IgD-negative memory B cell (primary cell): ENCODE data around the gene ACTN4. TPM values are rescaled to one million over a fixed set of nuclear protein-coding genes. Genes with fewer than 3 reads are reported as not detected.
A peak's percentile ranks its signal among the peaks of the same experiment; 100 is the strongest.
"Not testable (repeated sequence)": the region's sequence is repeated elsewhere in the genome, so short reads cannot be mapped to it uniquely, and the experiment has no call there.

ENCODE experiments used
- H3K27ac Mint-ChIP-seq, 3 donors: one replicate each; pipeline ENCODE4 v1.8.0; 2020 to 2022; ENCODE audit warnings: mild to moderate bottlenecking in 3 of 3, mixed read lengths in 3 of 3, moderate library complexity in 1 of 3
- H3K27me3 Mint-ChIP-seq: one replicate; pipeline ENCODE4 v1.8.0; 2021; ENCODE audit warnings: mixed read lengths
- H3K36me3 Mint-ChIP-seq: one replicate; pipeline ENCODE4 v1.8.0; 2020; ENCODE audit warnings: mild to moderate bottlenecking, mixed read lengths
- H3K4me1 Mint-ChIP-seq, 3 donors: one replicate each; pipeline ENCODE4 v1.8.0; 2020 to 2022; ENCODE audit warnings: mixed read lengths in 3 of 3, mild to moderate bottlenecking in 1 of 3
- H3K4me3 Mint-ChIP-seq, 4 donors: one replicate each; pipeline ENCODE4 v1.8.0; 2020 to 2022; ENCODE audit warnings: mild to moderate bottlenecking in 4 of 4, mixed read lengths in 4 of 4, moderate library complexity in 3 of 4
- H3K9me3 Mint-ChIP-seq, 3 donors: one replicate each; pipeline ENCODE4 v1.8.0; 2020 to 2021; ENCODE audit warnings: mixed read lengths in 3 of 3, mild to moderate bottlenecking in 1 of 3
- polyA plus RNA-seq: library from polyadenylated mRNA; unstranded; fragments of 300-500 nt; fragmentation: Illumina TruSeq; gene quantifications from one replicate; pipeline ENCODE4 v1.2.3, GENCODE V29; 2021

Gene ACTN4
- 21.8 TPM for polyA plus RNA-seq

GRCh38 chr19:38647368-38647965 lies at the start of gene ACTN4:
Gene ACTN4 (plus strand): TSS chr19:38647649. CDS start chr19:38647746, 97 bp downstream.
- Mint-ChIP-seq H3K4me3 (peak within 1 kb of the TSS; percentile 73 to 97 (median 90)), H3K4me1 (peaks cover 23 to 31% (median 31%) of the 10 kb centered on the region in 3 donors), H3K9me3 (no peaks in the 10 kb centered on the region), H3K27ac (peak within 1 kb of the TSS; percentile 52 to 94 (median 93)), H3K36me3 (no peaks in the 10 kb centered on the region), H3K27me3 (no peaks in the 10 kb centered on the region)

GRCh38 chr19:38599722-38600121 lies 47.7 kb upstream of the ACTN4 start:
- Mint-ChIP-seq H3K4me1 (peaks cover 0 to 4% (median 0%) of the 10 kb centered on the region in 3 donors), H3K27ac (peak overlapping the region in 1 of 3 donors; percentile 23), H3K9me3 (no peaks in the 10 kb centered on the region), H3K36me3 (peaks cover 10% of the 10 kb centered on the region), H3K4me3 (no peak overlapping the region), H3K27me3 (no peaks in the 10 kb centered on the region)

GRCh38 chr19:38602856-38603255 lies 44.6 kb upstream of the ACTN4 start:
- not testable (repeated sequence) for H3K9me3 Mint-ChIP-seq, H3K27ac Mint-ChIP-seq, H3K36me3 Mint-ChIP-seq, H3K4me1 Mint-ChIP-seq, H3K27me3 Mint-ChIP-seq, H3K4me3 Mint-ChIP-seq

GRCh38 chr19:38606131-38606530 lies 41.3 kb upstream of the ACTN4 start:
- Mint-ChIP-seq H3K27ac (no peak overlapping the region), H3K27me3 (no peaks in the 10 kb centered on the region), H3K9me3 (no peaks in the 10 kb centered on the region), H3K4me1 (peaks cover 0 to 1% (median under 1%) of the 10 kb centered on the region in 3 donors), H3K36me3 (peaks cover 6% of the 10 kb centered on the region), H3K4me3 (no peak overlapping the region)

- Mint-ChIP-seq H3K4me1 (peaks cover 11 to 25% (median 21%) of the 10 kb centered on the region in 3 donors), H3K36me3 (peaks cover 6% of the 10 kb centered on the region), H3K27me3 (no peaks in the 10 kb centered on the region), H3K4me3 (peak overlapping the region in 1 of 4 donors; percentile 89), H3K9me3 (no peaks in the 10 kb centered on the region), H3K27ac (no peak overlapping the region)
Observed at GRCh38 chr19:38614289-38614688, 33.2 kb upstream of the ACTN4 start.

GRCh38 chr19:38615007-38615581 lies 32.4 kb upstream of the ACTN4 start:
- Mint-ChIP-seq H3K27me3 (no peaks in the 10 kb centered on the region), H3K9me3 (no peaks in the 10 kb centered on the region), H3K27ac (peak overlapping the region in 2 of 3 donors; percentile 7 to 86), H3K4me3 (peak overlapping the region; percentile 48 to 96 (median 90)), H3K36me3 (peaks cover 6% of the 10 kb centered on the region), H3K4me1 (peaks cover 11 to 30% (median 25%) of the 10 kb centered on the region in 3 donors)

GRCh38 chr19:38616265-38616664 lies 31.2 kb upstream of the ACTN4 start:
- H3K36me3 Mint-ChIP-seq, result peaks cover 6% of the 10 kb centered on the region
- H3K4me1 Mint-ChIP-seq, result peaks cover 11 to 31% (median 27%) of the 10 kb centered on the region in 3 donors
- H3K4me3 Mint-ChIP-seq, result peak overlapping the region; percentile 87 to 99 (median 98)
- no peaks in the 10 kb centered on the region for H3K27me3 Mint-ChIP-seq
- H3K9me3 Mint-ChIP-seq, result no peaks in the 10 kb centered on the region
- H3K27ac Mint-ChIP-seq, result peak overlapping the region; percentile 96 to 99 (median 98)

GRCh38 chr19:38617283-38617763 lies 30.1 kb upstream of the ACTN4 start:
- Mint-ChIP-seq H3K27ac (peak overlapping the region; percentile 96 to 98 (median 97)), H3K27me3 (no peaks in the 10 kb centered on the region), H3K9me3 (no peaks in the 10 kb centered on the region), H3K36me3 (peaks cover 6% of the 10 kb centered on the region), H3K4me3 (peak overlapping the region; percentile 87 to 99 (median 98)), H3K4me1 (peaks cover 11 to 31% (median 27%) of the 10 kb centered on the region in 3 donors)

GRCh38 chr19:38617764-38618589 lies 29.5 kb upstream of the ACTN4 start, which contains the start of gene MAP4K1:
Gene MAP4K1 (minus strand): TSS chr19:38617953. CDS start chr19:38617895, 58 bp downstream.
- Mint-ChIP-seq H3K27me3 (no peaks in the 10 kb centered on the region), H3K36me3 (peaks cover 6% of the 10 kb centered on the region), H3K4me1 (peaks cover 11 to 28% (median 25%) of the 10 kb centered on the region in 3 donors), H3K27ac (peak within 1 kb of the TSS; percentile 96 to 99 (median 98)), H3K9me3 (no peaks in the 10 kb centered on the region), H3K4me3 (peak within 1 kb of the TSS; percentile 87 to 99 (median 98))

- Mint-ChIP-seq H3K4me1 (peaks cover 11 to 25% (median 25%) of the 10 kb centered on the region in 3 donors), H3K27ac (peak within 1 kb of the TSS; percentile 96 to 99 (median 98)), H3K9me3 (no peaks in the 10 kb centered on the region), H3K36me3 (peaks cover 6% of the 10 kb centered on the region), H3K27me3 (no peaks in the 10 kb centered on the region), H3K4me3 (peak within 1 kb of the TSS; percentile 87 to 99 (median 98))
Observed at GRCh38 chr19:38618590-38619360, 28.7 kb upstream of the ACTN4 start, which contains the start of gene EIF3K. Gene EIF3K (plus strand): TSS chr19:38619188. CDS start chr19:38619269, 81 bp downstream.

- no peaks in the 10 kb centered on the region for H3K27me3 Mint-ChIP-seq
- peaks cover 6% of the 10 kb centered on the region for H3K36me3 Mint-ChIP-seq
- H3K27ac Mint-ChIP-seq, result peak overlapping the region; percentile 96 to 99 (median 98)
- no peaks in the 10 kb centered on the region for H3K9me3 Mint-ChIP-seq
- peaks cover 11 to 25% (median 25%) of the 10 kb centered on the region in 3 donors for H3K4me1 Mint-ChIP-seq
- H3K4me3 Mint-ChIP-seq, result peak overlapping the region; percentile 87 to 99 (median 98)
Observed at GRCh38 chr19:38619361-38620174, 27.9 kb upstream of the ACTN4 start.

- Mint-ChIP-seq H3K27me3 (no peaks in the 10 kb centered on the region), H3K36me3 (peaks cover 2% of the 10 kb centered on the region), H3K27ac (no peak overlapping the region), H3K4me1 (peaks cover 0 to 9% (median 4%) of the 10 kb centered on the region in 3 donors), H3K4me3 (no peak overlapping the region), H3K9me3 (no peaks in the 10 kb centered on the region)
Observed at GRCh38 chr19:38624822-38625221, 22.6 kb upstream of the ACTN4 start.

- H3K36me3 Mint-ChIP-seq, result peaks cover 2% of the 10 kb centered on the region
- peaks cover 0 to 4% (median 0%) of the 10 kb centered on the region in 3 donors for H3K4me1 Mint-ChIP-seq
- H3K4me3 Mint-ChIP-seq, result no peak overlapping the region
- H3K27ac Mint-ChIP-seq, result no peak overlapping the region
- no peaks in the 10 kb centered on the region for H3K27me3 Mint-ChIP-seq
- no peaks in the 10 kb centered on the region for H3K9me3 Mint-ChIP-seq
Observed at GRCh38 chr19:38626401-38626800, 21.0 kb upstream of the ACTN4 start.
